Ishikawa (cell line): Measurements from ENCODE around the gene USP6.

Source experiments
- CREB1 ChIP-seq: IDR thresholded peaks from 2 replicates; pipeline ENCODE4 v1.6.1; 2012; ENCODE audit warnings: low read depth
- EGR1 ChIP-seq: IDR thresholded peaks from 2 replicates; pipeline ENCODE4 v1.6.1; 2012
- EP300 ChIP-seq: IDR thresholded peaks from 2 replicates; pipeline ENCODE4 v1.6.1; 2012; ENCODE audit warnings: borderline replicate concordance
- NFIC ChIP-seq: IDR thresholded peaks from 2 replicates; pipeline ENCODE4 v1.6.1; 2012
- RAD21 ChIP-seq: IDR thresholded peaks from 2 replicates; pipeline ENCODE4 v1.6.1; 2012; ENCODE audit warnings: low read depth
- TAF1 ChIP-seq: IDR thresholded peaks from 2 replicates; pipeline ENCODE4 v1.6.1; 2012; ENCODE audit warnings: low read depth, mild to moderate bottlenecking
- TEAD4 ChIP-seq: IDR thresholded peaks from 2 replicates; pipeline ENCODE4 v1.6.1; 2012
- YY1 ChIP-seq: IDR thresholded peaks from 2 replicates; pipeline ENCODE4 v1.6.1; 2012; ENCODE audit warnings: low read depth

DNA sequence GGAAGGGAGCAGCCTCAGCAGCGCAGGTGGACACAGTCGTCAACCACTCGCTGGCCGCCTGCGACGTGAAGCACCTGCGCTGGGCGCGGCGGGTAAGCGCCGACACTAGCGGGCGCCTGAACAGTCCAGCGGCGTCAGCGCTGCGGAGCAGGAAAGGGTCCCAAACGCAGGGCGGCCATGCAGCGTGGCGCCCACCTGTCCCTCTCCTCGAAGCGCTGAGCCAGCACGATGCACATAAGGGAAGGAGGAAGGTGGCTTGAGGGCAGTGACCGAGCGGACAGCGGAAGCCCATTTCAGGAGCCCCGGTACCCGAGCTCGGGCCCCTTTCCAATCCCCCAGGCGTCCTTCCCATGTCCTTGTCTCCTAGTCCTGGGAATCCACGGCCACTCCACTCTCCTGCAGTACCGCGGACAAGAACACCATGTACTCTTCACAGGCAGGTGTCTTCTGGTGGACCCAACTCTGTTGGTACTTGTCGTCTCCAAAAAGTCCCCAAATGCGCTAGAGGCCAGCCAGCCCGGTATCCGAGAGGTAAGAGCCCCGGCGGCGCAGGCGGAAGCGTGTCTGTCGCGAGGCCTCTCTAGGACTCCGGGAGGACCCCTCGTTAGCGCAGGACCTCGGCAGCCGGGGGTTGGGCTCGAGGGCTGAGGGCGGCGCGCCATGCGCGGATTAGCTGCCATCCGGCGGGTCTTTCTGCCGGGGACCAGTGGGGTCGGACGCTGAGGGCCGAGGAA lies 18.6 kb upstream of the USP6 start:
- TF ChIP-seq TAF1 (no peak), EP300 (no peak), TEAD4 (no peak), EGR1 (no peak), RAD21 (no peak), CREB1 (no peak), NFIC (no peak), YY1 (no peak)
